ENCODE data around the gene TAF4. TPM values are rescaled to one million over a fixed set of nuclear protein-coding genes. Genes with fewer than 3 reads are reported as not detected.

Gene TAF4
- total and polyA plus RNA-seq, 2 donors: 3.4 to 12.0 TPM

- no peak overlapping the region for H3K4me3 ChIP-seq (ENCODE audit: low read length in 2 of 2)
- DNase-seq (ENCODE audit: low read depth in 6 of 9, low spot score in 9 of 9): no peak
- H3K27me3 ChIP-seq (ENCODE audit: control insufficient read depth in 2 of 2, insufficient read depth in 1 of 2, low read length in 1 of 2): no peaks in the 10 kb centered on the region
- 97% methylated on average over 13 of the region's 13 CpGs for WGBS
- H3K4me1 ChIP-seq (ENCODE audit: control insufficient read depth in 2 of 2, insufficient read depth in 2 of 2, low read length in 2 of 2): no peaks in the 10 kb centered on the region
- peaks cover 54 to 87% of the 10 kb centered on the region in 2 donors for H3K36me3 ChIP-seq (ENCODE audit: control insufficient read depth in 2 of 2, insufficient read depth in 2 of 2, low read length in 1 of 2)
- H3K27ac ChIP-seq (ENCODE audit: low read depth in 1 of 2, low read length in 1 of 2): no peak overlapping the region
- no peaks in the 10 kb centered on the region for H3K9me3 ChIP-seq (ENCODE audit: control insufficient read depth in 2 of 2, insufficient read depth in 1 of 2, low read length in 1 of 2)
Measured at GRCh38 chr20:62009322-62009721, 56.4 kb downstream of the TAF4 start.

GRCh38 chr20:62008643-62009183 lies 57.0 kb downstream of the TAF4 start:
- Histone ChIP-seq H3K9me3 (ENCODE audit: control insufficient read depth in 2 of 2, insufficient read depth in 1 of 2, low read length in 1 of 2) (no peaks in the 10 kb centered on the region), H3K4me3 (ENCODE audit: low read length in 2 of 2) (no peak overlapping the region), H3K27me3 (ENCODE audit: control insufficient read depth in 2 of 2, insufficient read depth in 1 of 2, low read length in 1 of 2) (no peaks in the 10 kb centered on the region), H3K4me1 (ENCODE audit: control insufficient read depth in 2 of 2, insufficient read depth in 2 of 2, low read length in 2 of 2) (no peaks in the 10 kb centered on the region), H3K27ac (ENCODE audit: low read depth in 1 of 2, low read length in 1 of 2) (no peak overlapping the region), H3K36me3 (ENCODE audit: control insufficient read depth in 2 of 2, insufficient read depth in 2 of 2, low read length in 1 of 2) (peaks cover 50 to 84% of the 10 kb centered on the region in 2 donors)
- 94% methylated on average over 15 of the region's 15 CpGs for WGBS
- DNase-seq (ENCODE audit: low read depth in 6 of 9, low spot score in 9 of 9): no peak

GRCh38 chr20:62007127-62007647 lies 58.5 kb downstream of the TAF4 start:
- no peak for DNase-seq (ENCODE audit: low read depth in 6 of 9, low spot score in 9 of 9)
- H3K9me3 ChIP-seq (ENCODE audit: control insufficient read depth in 2 of 2, insufficient read depth in 1 of 2, low read length in 1 of 2): no peaks in the 10 kb centered on the region
- no peak overlapping the region for H3K4me3 ChIP-seq (ENCODE audit: low read length in 2 of 2)
- H3K27me3 ChIP-seq (ENCODE audit: control insufficient read depth in 2 of 2, insufficient read depth in 1 of 2, low read length in 1 of 2): no peaks in the 10 kb centered on the region
- WGBS: 92% methylated on average over 17 of the region's 17 CpGs
- H3K27ac ChIP-seq (ENCODE audit: low read depth in 1 of 2, low read length in 1 of 2): no peak overlapping the region
- no peaks in the 10 kb centered on the region for H3K4me1 ChIP-seq (ENCODE audit: control insufficient read depth in 2 of 2, insufficient read depth in 2 of 2, low read length in 2 of 2)
- peaks cover 52 to 84% of the 10 kb centered on the region in 2 donors for H3K36me3 ChIP-seq (ENCODE audit: control insufficient read depth in 2 of 2, insufficient read depth in 2 of 2, low read length in 1 of 2)

- no peak for DNase-seq (ENCODE audit: low read depth in 6 of 9, low spot score in 9 of 9)
- 98% methylated on average over 28 of the region's 28 CpGs for WGBS
- no peaks in the 10 kb centered on the region for H3K9me3 ChIP-seq (ENCODE audit: control insufficient read depth in 2 of 2, insufficient read depth in 1 of 2, low read length in 1 of 2)
- H3K4me1 ChIP-seq (ENCODE audit: control insufficient read depth in 2 of 2, insufficient read depth in 2 of 2, low read length in 2 of 2): no peaks in the 10 kb centered on the region
- H3K27me3 ChIP-seq (ENCODE audit: control insufficient read depth in 2 of 2, insufficient read depth in 1 of 2, low read length in 1 of 2): no peaks in the 10 kb centered on the region
- peaks cover 55 to 84% of the 10 kb centered on the region in 2 donors for H3K36me3 ChIP-seq (ENCODE audit: control insufficient read depth in 2 of 2, insufficient read depth in 2 of 2, low read length in 1 of 2)
- no peak overlapping the region for H3K4me3 ChIP-seq (ENCODE audit: low read length in 2 of 2)
- no peak overlapping the region for H3K27ac ChIP-seq (ENCODE audit: low read depth in 1 of 2, low read length in 1 of 2)
Measured at GRCh38 chr20:62006482-62006881, 59.2 kb downstream of the TAF4 start.

- Histone ChIP-seq H3K4me3 (ENCODE audit: low read length in 2 of 2) (no peak overlapping the region), H3K9me3 (ENCODE audit: control insufficient read depth in 2 of 2, insufficient read depth in 1 of 2, low read length in 1 of 2) (no peaks in the 10 kb centered on the region), H3K4me1 (ENCODE audit: control insufficient read depth in 2 of 2, insufficient read depth in 2 of 2, low read length in 2 of 2) (no peaks in the 10 kb centered on the region), H3K36me3 (ENCODE audit: control insufficient read depth in 2 of 2, insufficient read depth in 2 of 2, low read length in 1 of 2) (peaks cover 62 to 90% of the 10 kb centered on the region in 2 donors), H3K27me3 (ENCODE audit: control insufficient read depth in 2 of 2, insufficient read depth in 1 of 2, low read length in 1 of 2) (no peaks in the 10 kb centered on the region), H3K27ac (ENCODE audit: low read depth in 1 of 2, low read length in 1 of 2) (no peak overlapping the region)
- over 99% methylated on average over 5 of the region's 5 CpGs for WGBS
- no peak for DNase-seq (ENCODE audit: low read depth in 6 of 9, low spot score in 9 of 9)
Measured at GRCh38 chr20:62004614-62005013, 61.1 kb downstream of the TAF4 start.

GRCh38 chr20:62003567-62004405 lies 61.9 kb downstream of the TAF4 start:
- H3K36me3 ChIP-seq (ENCODE audit: control insufficient read depth in 2 of 2, insufficient read depth in 2 of 2, low read length in 1 of 2): peaks cover 61 to 90% of the 10 kb centered on the region in 2 donors
- no peak overlapping the region for H3K27ac ChIP-seq (ENCODE audit: low read depth in 1 of 2, low read length in 1 of 2)
- WGBS: 98% methylated on average over 24 of the region's 24 CpGs
- H3K4me3 ChIP-seq (ENCODE audit: low read length in 2 of 2): no peak overlapping the region
- no peaks in the 10 kb centered on the region for H3K9me3 ChIP-seq (ENCODE audit: control insufficient read depth in 2 of 2, insufficient read depth in 1 of 2, low read length in 1 of 2)
- H3K4me1 ChIP-seq (ENCODE audit: control insufficient read depth in 2 of 2, insufficient read depth in 2 of 2, low read length in 2 of 2): no peaks in the 10 kb centered on the region
- no peaks in the 10 kb centered on the region for H3K27me3 ChIP-seq (ENCODE audit: control insufficient read depth in 2 of 2, insufficient read depth in 1 of 2, low read length in 1 of 2)
- DNase-seq (ENCODE audit: low read depth in 6 of 9, low spot score in 9 of 9): no peak

- H3K4me3 ChIP-seq (ENCODE audit: low read length in 2 of 2): no peak overlapping the region
- 98% methylated on average over 18 of the region's 18 CpGs for WGBS
- H3K27ac ChIP-seq (ENCODE audit: low read depth in 1 of 2, low read length in 1 of 2): no peak overlapping the region
- no peaks in the 10 kb centered on the region for H3K9me3 ChIP-seq (ENCODE audit: control insufficient read depth in 2 of 2, insufficient read depth in 1 of 2, low read length in 1 of 2)
- H3K36me3 ChIP-seq (ENCODE audit: control insufficient read depth in 2 of 2, insufficient read depth in 2 of 2, low read length in 1 of 2): peaks cover 60 to 90% of the 10 kb centered on the region in 2 donors
- no peak for DNase-seq (ENCODE audit: low read depth in 6 of 9, low spot score in 9 of 9)
- H3K27me3 ChIP-seq (ENCODE audit: control insufficient read depth in 2 of 2, insufficient read depth in 1 of 2, low read length in 1 of 2): no peaks in the 10 kb centered on the region
- H3K4me1 ChIP-seq (ENCODE audit: control insufficient read depth in 2 of 2, insufficient read depth in 2 of 2, low read length in 2 of 2): no peaks in the 10 kb centered on the region
Measured at GRCh38 chr20:62002882-62003480, 62.7 kb downstream of the TAF4 start.

GRCh38 chr20:62001178-62001715 lies 64.4 kb downstream of the TAF4 start:
- WGBS: 92% methylated on average over 18 of the region's 18 CpGs
- DNase-seq (ENCODE audit: low read depth in 6 of 9, low spot score in 9 of 9): no peak
- no peaks in the 10 kb centered on the region for H3K4me1 ChIP-seq (ENCODE audit: control insufficient read depth in 2 of 2, insufficient read depth in 2 of 2, low read length in 2 of 2)
- H3K9me3 ChIP-seq (ENCODE audit: control insufficient read depth in 2 of 2, insufficient read depth in 1 of 2, low read length in 1 of 2): no peaks in the 10 kb centered on the region
- no peaks in the 10 kb centered on the region for H3K27me3 ChIP-seq (ENCODE audit: control insufficient read depth in 2 of 2, insufficient read depth in 1 of 2, low read length in 1 of 2)
- H3K27ac ChIP-seq (ENCODE audit: low read depth in 1 of 2, low read length in 1 of 2): no peak overlapping the region
- peaks cover 58 to 82% of the 10 kb centered on the region in 2 donors for H3K36me3 ChIP-seq (ENCODE audit: control insufficient read depth in 2 of 2, insufficient read depth in 2 of 2, low read length in 1 of 2)
- H3K4me3 ChIP-seq (ENCODE audit: low read length in 2 of 2): no peak overlapping the region

Data from thymus (tissue), 11 donors.